ENCODE measurements around the gene C19orf25.

DNA sequence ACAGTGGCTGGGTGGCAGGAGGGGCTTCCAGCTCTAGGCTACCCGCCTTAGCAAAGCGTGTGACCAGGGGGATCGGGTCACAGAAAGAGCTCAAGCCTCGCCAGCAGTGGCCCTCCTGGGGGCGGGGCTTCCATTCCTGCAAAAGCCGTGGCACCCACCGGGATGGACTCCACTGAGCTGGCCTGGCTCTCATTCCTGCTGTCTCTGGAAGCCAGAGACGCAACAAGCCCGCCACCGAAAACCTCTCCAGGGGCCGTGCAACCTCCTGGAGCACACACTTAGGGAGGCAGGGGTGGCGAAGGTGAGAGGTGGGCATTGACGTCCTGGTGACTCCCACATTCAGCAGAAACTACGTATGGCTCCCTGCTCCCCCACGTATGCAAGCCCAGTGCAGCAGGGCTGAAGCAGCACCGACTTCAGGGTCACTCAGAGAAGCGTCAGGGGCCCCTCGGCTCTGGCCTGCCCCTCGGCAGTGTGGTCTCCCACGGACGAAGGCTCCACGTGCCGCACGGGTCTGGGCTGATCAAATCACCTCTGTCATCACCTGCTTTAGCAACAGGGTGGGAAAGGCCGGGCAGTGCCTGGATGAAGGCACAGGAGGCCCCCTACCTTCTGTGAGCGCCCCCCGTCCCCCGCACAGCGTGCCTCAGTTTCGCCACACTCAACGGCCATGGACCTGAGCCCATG, 3.1 kb downstream of the C19orf25 start:
- TF ChIP-seq, protein P1, sequence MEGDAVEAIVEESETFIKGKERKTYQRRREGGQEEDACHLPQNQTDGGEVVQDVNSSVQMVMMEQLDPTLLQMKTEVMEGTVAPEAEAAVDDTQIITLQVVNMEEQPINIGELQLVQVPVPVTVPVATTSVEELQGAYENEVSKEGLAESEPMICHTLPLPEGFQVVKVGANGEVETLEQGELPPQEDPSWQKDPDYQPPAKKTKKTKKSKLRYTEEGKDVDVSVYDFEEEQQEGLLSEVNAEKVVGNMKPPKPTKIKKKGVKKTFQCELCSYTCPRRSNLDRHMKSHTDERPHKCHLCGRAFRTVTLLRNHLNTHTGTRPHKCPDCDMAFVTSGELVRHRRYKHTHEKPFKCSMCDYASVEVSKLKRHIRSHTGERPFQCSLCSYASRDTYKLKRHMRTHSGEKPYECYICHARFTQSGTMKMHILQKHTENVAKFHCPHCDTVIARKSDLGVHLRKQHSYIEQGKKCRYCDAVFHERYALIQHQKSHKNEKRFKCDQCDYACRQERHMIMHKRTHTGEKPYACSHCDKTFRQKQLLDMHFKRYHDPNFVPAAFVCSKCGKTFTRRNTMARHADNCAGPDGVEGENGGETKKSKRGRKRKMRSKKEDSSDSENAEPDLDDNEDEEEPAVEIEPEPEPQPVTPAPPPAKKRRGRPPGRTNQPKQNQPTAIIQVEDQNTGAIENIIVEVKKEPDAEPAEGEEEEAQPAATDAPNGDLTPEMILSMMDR (conservative IDR thresholded peaks at IDR 0.05 in 1 of 2, IDR thresholded peaks at IDR 0.05 in 1 of 2; ENCODE audit: low read depth in 1 of 2, low read length in 2 of 2): no peak
- no peak for TF ChIP-seq EZH2 (IDR thresholded peaks at IDR 0.05; ENCODE audit: low read length, missing control alignments)
